ENCODE data around the gene KRTAP10-8. TPM values are rescaled to one million over a fixed set of nuclear protein-coding genes. Genes with fewer than 3 reads are reported as not detected.
"Not testable (repeated sequence)": the region's sequence is repeated elsewhere in the genome, so short reads cannot be mapped to it uniquely, and the experiment has no call there.

Gene KRTAP10-8
- total RNA-seq, 1 donor, result not detected

DNA sequence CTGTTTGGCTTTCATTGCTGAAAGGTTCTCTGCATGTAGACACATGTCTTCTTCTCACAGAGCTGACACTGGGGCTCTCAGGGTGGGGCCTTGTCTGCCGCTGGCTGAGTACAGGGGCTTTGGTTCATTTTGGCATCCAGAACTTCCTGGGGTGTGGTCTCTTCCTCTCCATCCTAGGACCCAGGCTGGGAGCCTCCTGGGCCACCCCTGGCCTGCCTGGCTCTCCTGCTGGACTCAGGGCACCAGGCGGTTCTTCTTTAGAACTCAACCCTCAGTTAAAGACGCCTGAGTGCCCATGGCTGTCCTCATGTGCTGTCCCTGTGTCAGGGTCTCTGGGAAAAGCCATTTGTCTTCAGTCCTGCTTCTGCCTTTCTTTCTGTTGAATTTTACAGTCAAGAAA, 26.0 kb upstream of the KRTAP10-8 start:
- Histone ChIP-seq H3K4me3 (ENCODE audit: insufficient read depth, low read length) (no peak overlapping the region), H3K4me2 (ENCODE audit: insufficient read depth, low read length) (no peak overlapping the region), H3K36me3 (ENCODE audit: insufficient read depth, low read length) (no peaks in the 10 kb centered on the region), H3K27me3 (ENCODE audit: insufficient read depth, low read length) (no peaks in the 10 kb centered on the region), H3K27ac (ENCODE audit: low read depth, low read length) (no peak overlapping the region), H3K9me3 (ENCODE audit: low read depth, low read length) (no peaks in the 10 kb centered on the region), H4K20me1 (ENCODE audit: insufficient read depth, low read length) (no peaks in the 10 kb centered on the region), H2AFZ (ENCODE audit: low read length) (no peak overlapping the region), H3K79me2 (ENCODE audit: insufficient read depth, low read length) (no peaks in the 10 kb centered on the region), H3K4me1 (ENCODE audit: insufficient read depth, low read length) (no peaks in the 10 kb centered on the region)
- DNase-seq (ENCODE audit: insufficient read length, low spot score, missing footprints), result no peak
- TF ChIP-seq, protein P1, sequence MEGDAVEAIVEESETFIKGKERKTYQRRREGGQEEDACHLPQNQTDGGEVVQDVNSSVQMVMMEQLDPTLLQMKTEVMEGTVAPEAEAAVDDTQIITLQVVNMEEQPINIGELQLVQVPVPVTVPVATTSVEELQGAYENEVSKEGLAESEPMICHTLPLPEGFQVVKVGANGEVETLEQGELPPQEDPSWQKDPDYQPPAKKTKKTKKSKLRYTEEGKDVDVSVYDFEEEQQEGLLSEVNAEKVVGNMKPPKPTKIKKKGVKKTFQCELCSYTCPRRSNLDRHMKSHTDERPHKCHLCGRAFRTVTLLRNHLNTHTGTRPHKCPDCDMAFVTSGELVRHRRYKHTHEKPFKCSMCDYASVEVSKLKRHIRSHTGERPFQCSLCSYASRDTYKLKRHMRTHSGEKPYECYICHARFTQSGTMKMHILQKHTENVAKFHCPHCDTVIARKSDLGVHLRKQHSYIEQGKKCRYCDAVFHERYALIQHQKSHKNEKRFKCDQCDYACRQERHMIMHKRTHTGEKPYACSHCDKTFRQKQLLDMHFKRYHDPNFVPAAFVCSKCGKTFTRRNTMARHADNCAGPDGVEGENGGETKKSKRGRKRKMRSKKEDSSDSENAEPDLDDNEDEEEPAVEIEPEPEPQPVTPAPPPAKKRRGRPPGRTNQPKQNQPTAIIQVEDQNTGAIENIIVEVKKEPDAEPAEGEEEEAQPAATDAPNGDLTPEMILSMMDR (IDR thresholded peaks at IDR 0.05; ENCODE audit: extremely low read depth, low read depth, low read length), result no peak

DNA sequence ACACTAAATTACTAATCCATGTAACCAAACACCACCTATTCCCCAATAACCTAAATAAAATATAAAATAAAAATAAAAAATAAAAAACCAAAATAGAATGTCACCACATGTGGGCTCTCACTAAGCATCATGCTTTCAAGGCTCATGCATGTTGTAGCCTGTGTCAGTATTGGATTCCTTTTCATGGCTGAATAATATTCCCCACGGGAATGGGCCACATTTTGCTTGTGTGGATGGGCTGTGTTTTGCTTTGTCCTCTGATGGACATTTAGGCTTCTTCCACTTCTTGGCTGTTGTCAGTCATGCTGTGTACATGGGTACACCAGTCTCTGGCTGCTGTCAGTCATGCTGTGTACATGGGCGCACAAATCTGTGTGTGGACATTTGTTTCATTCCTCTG, 22.8 kb upstream of the KRTAP10-8 start:
- H3K9me3 ChIP-seq (ENCODE audit: low read depth, low read length), result no peaks in the 10 kb centered on the region
- no peak for DNase-seq (ENCODE audit: insufficient read length, low spot score, missing footprints)
- H3K79me2 ChIP-seq (ENCODE audit: insufficient read depth, low read length), result no peaks in the 10 kb centered on the region
- H4K20me1 ChIP-seq (ENCODE audit: insufficient read depth, low read length), result no peaks in the 10 kb centered on the region
- H3K4me3 ChIP-seq (ENCODE audit: insufficient read depth, low read length), result no peak overlapping the region
- no peaks in the 10 kb centered on the region for H3K36me3 ChIP-seq (ENCODE audit: insufficient read depth, low read length)
- no peak overlapping the region for H2AFZ ChIP-seq (ENCODE audit: low read length)
- no peak overlapping the region for H3K27ac ChIP-seq (ENCODE audit: low read depth, low read length)
- H3K4me1 ChIP-seq (ENCODE audit: insufficient read depth, low read length), result no peaks in the 10 kb centered on the region
- H3K4me2 ChIP-seq (ENCODE audit: insufficient read depth, low read length), result no peak overlapping the region
- TF ChIP-seq, protein P1 (IDR thresholded peaks at IDR 0.05; ENCODE audit: extremely low read depth, low read depth, low read length), result no peak
- H3K27me3 ChIP-seq (ENCODE audit: insufficient read depth, low read length), result peaks cover 18% of the 10 kb centered on the region

DNA sequence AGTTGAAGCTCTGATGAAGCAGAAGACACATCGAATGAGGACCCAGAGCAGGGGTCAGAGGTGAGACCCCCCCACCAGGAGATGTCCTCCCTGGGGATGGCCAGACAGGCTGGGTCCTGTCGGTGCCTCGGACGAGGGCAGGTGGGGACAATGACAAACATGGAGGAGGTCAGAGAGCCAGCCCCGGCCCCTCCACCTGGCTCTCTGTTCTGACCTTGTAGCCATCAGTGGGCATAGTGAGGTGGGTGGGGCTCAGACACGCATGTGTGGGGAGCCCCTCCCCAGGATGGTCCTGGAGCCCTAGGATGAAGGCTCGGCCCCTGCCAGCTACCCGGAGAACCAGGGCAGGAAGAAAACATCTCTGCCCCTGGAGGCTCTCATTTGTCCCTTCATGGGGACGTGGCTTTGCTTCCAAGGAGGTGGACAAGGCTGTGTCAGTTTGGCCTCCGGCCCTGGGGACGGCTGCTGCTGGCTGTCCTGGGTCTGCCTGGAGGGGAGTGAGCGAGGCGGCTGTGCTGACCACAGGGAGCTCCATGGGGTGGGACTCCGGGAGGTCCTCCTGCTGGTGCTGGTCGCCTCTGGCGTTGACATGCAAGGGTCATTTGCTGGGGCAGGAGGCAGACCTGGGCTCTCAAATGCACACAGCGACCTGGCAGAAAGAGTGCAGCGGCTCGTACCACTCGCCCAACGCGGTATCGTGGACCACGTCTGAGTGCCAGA, 22.1 kb upstream of the KRTAP10-8 start:
- no peak for DNase-seq (ENCODE audit: insufficient read length, low spot score, missing footprints)
- Histone ChIP-seq H3K4me2 (ENCODE audit: insufficient read depth, low read length) (no peak overlapping the region), H3K4me1 (ENCODE audit: insufficient read depth, low read length) (no peaks in the 10 kb centered on the region), H3K79me2 (ENCODE audit: insufficient read depth, low read length) (no peaks in the 10 kb centered on the region), H4K20me1 (ENCODE audit: insufficient read depth, low read length) (no peaks in the 10 kb centered on the region), H3K36me3 (ENCODE audit: insufficient read depth, low read length) (no peaks in the 10 kb centered on the region), H2AFZ (ENCODE audit: low read length) (no peak overlapping the region), H3K27me3 (ENCODE audit: insufficient read depth, low read length) (peaks cover 23% of the 10 kb centered on the region), H3K27ac (ENCODE audit: low read depth, low read length) (no peak overlapping the region), H3K9me3 (ENCODE audit: low read depth, low read length) (no peaks in the 10 kb centered on the region), H3K4me3 (ENCODE audit: insufficient read depth, low read length) (no peak overlapping the region)
- TF ChIP-seq, protein P1 (IDR thresholded peaks at IDR 0.05; ENCODE audit: extremely low read depth, low read depth, low read length), result no peak

DNA sequence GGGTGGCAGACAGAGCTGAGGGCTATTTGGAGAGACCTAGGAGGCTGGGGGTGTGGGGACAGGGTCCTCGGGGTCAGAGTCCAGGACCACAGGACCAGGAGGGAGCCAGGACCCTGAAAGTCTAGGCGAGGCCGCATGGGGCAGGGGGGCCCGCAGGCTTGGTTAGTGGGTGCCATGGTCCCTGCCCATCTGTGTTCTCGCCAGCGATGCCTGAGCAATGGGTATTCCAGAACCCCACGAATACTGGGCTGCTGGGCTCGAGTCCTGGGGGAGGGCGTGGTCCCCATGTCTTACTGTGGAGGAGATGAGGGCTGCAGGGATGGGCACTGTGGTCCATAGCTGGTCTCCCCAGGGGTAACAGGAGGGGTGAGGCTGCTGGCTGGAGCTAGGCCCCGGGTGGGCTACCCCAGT, 21.6 kb upstream of the KRTAP10-8 start:
- H3K27ac ChIP-seq (ENCODE audit: low read depth, low read length), result no peak overlapping the region
- no peaks in the 10 kb centered on the region for H3K36me3 ChIP-seq (ENCODE audit: insufficient read depth, low read length)
- no peak for DNase-seq (ENCODE audit: insufficient read length, low spot score, missing footprints)
- no peak overlapping the region for H2AFZ ChIP-seq (ENCODE audit: low read length)
- H3K4me3 ChIP-seq (ENCODE audit: insufficient read depth, low read length), result no peak overlapping the region
- no peaks in the 10 kb centered on the region for H4K20me1 ChIP-seq (ENCODE audit: insufficient read depth, low read length)
- H3K27me3 ChIP-seq (ENCODE audit: insufficient read depth, low read length), result peaks cover 27% of the 10 kb centered on the region
- TF ChIP-seq, protein P1 (IDR thresholded peaks at IDR 0.05; ENCODE audit: extremely low read depth, low read depth, low read length), result no peak
- H3K79me2 ChIP-seq (ENCODE audit: insufficient read depth, low read length), result no peaks in the 10 kb centered on the region
- no peak overlapping the region for H3K4me2 ChIP-seq (ENCODE audit: insufficient read depth, low read length)
- H3K9me3 ChIP-seq (ENCODE audit: low read depth, low read length), result no peaks in the 10 kb centered on the region
- no peaks in the 10 kb centered on the region for H3K4me1 ChIP-seq (ENCODE audit: insufficient read depth, low read length)

DNA sequence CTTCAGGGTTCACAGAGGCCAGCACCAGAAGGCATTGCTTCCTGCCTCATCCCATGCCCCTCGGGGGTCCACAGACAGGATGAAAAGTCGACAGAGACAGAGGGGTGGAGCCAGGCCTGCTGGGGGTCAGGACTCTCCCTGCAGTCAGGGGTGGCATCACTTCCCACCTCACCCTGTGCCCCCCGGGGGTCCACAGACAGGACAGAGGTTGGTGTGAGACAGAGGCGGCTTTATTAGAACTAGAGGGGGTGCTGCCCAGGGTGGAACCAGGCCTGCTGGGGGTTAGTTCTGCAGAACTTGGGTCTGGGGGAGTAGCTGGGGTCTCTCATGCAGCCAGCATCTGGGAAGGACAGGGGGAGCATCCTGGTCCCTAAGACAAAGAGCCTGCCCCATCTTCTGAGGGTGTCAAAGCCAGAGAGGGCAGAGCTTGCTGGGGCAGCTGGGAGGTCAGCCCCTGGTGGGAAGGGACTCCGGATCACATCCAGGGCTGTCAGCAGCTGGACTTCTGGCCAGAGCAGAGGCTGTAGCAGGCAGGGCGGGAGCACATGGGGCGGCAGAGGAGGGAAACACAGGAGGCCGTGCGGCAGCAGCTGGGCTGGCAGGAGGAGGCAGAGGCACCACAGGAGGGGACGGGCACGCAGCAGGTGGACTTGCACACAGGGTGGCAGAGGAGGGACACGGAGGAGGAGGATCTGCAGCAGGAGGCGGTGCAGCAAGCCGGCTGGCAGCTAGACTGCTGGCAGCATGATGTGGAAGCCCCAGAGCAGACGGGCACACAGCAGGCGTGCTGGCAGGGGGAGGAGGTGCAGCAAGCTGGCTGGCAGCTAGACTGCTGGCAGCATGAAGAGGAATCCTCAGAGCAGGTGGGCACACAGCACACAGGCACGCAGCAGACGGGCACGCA, 20.7 kb upstream of the KRTAP10-8 start:
- H3K4me3 ChIP-seq (ENCODE audit: insufficient read depth, low read length); H3K36me3 ChIP-seq (ENCODE audit: insufficient read depth, low read length); H4K20me1 ChIP-seq (ENCODE audit: insufficient read depth, low read length); H3K79me2 ChIP-seq (ENCODE audit: insufficient read depth, low read length); H2AFZ ChIP-seq (ENCODE audit: low read length); H3K4me1 ChIP-seq (ENCODE audit: insufficient read depth, low read length); H3K9me3 ChIP-seq (ENCODE audit: low read depth, low read length); H3K27ac ChIP-seq (ENCODE audit: low read depth, low read length); H3K4me2 ChIP-seq (ENCODE audit: insufficient read depth, low read length); DNase-seq (ENCODE audit: insufficient read length, low spot score, missing footprints): not testable (repeated sequence)
- H3K27me3 ChIP-seq (ENCODE audit: insufficient read depth, low read length), result peaks cover 30% of the 10 kb centered on the region

DNA sequence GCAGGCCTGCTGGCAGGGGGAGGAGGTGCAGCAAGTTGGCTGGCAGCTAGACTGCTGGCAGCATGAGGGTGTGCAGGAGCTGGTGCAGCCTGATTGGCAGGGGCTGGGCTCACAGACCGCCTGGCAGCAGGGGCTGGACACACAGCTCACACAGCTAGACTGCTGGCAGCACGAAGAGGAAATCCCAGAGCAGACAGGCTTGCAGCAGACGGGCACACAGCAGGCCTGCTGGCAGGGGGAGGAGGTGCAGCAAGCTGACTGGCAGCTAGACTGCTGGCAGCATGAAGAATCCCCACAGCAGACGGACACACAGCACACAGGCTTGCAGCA, 20.1 kb upstream of the KRTAP10-8 start:
- H3K4me1 ChIP-seq (ENCODE audit: insufficient read depth, low read length); H3K9me3 ChIP-seq (ENCODE audit: low read depth, low read length); H3K4me2 ChIP-seq (ENCODE audit: insufficient read depth, low read length); H3K4me3 ChIP-seq (ENCODE audit: insufficient read depth, low read length); DNase-seq (ENCODE audit: insufficient read length, low spot score, missing footprints); H3K79me2 ChIP-seq (ENCODE audit: insufficient read depth, low read length); H3K36me3 ChIP-seq (ENCODE audit: insufficient read depth, low read length); H2AFZ ChIP-seq (ENCODE audit: low read length); H4K20me1 ChIP-seq (ENCODE audit: insufficient read depth, low read length); H3K27ac ChIP-seq (ENCODE audit: low read depth, low read length): not testable (repeated sequence)
- H3K27me3 ChIP-seq (ENCODE audit: insufficient read depth, low read length), result peaks cover 30% of the 10 kb centered on the region

Measured in osteoblast (primary cell).